Measurements from ENCODE around the gene INPP4B. TPM values are rescaled to one million over a fixed set of nuclear protein-coding genes. Genes with fewer than 3 reads are reported as not detected.

Gene INPP4B
- total RNA-seq, 2 experiments from 2014 or later = 35.4 to 43.0 TPM

DNA sequence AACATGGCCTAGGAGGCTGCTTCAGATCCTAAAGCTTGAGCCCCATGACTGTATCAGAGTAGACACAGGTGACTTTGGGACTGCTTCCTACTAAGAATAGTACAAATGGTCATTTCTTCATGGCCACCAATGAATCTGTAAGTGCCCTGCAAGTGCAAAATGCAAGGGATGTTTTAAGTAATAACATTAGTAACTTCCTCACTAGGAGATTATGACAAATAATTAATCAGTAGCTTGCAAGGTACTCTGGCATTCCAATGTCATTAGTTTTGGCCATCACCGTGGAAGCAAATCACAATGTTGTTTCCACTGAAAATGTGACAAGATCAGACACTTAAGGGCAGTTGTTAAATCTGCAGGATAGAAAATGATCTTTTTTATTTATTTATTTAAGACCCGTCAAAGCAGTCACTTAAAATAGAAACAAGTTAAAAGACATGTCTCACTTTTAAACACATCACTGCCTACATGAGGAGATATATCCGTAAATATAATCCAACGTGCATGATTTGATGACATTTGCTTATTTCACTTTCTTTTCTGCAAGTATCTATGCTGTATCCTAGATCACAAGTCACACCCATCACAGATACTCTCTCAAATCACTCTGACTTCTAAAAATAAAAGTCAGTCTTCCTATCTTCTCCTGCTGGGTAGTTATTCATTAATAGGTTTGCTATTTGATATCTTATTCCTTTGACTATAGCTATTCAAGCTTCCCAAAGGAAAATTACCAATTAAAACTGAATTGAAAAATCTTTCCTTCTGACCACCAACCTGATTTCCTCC, 809.1 kb downstream of the INPP4B start:
- POLR2A ChIA-PET = no interaction called here
- Mint-ChIP-seq H3K27ac (no peak overlapping the region), H3K9me3 (no peaks in the 10 kb centered on the region)

GRCh38 chr4:142035566-142035965, 810.5 kb downstream of the INPP4B start:
- no peak overlapping the region for H3K4me3 Mint-ChIP-seq
- POLR2A ChIA-PET = no interaction called here
- H3K9me3 Mint-ChIP-seq = no peaks in the 10 kb centered on the region
- H3K4me1 Mint-ChIP-seq = peaks cover 8% of the 10 kb centered on the region
- no peak for DNase-seq
- H3K36me3 Mint-ChIP-seq = peaks cover 6% of the 10 kb centered on the region
- no peaks in the 10 kb centered on the region for H3K27me3 Mint-ChIP-seq
- no peak overlapping the region for H3K27ac Mint-ChIP-seq
- no peak for ATAC-seq (ENCODE audit: low read depth)

More for the DNA sequence above, 809.1 kb downstream of the INPP4B start:
- Mint-ChIP-seq H3K4me1 (peaks cover 11% of the 10 kb centered on the region), H3K4me3 (no peak overlapping the region), H3K27me3 (no peaks in the 10 kb centered on the region), H3K36me3 (peaks cover 6% of the 10 kb centered on the region)
- DNase-seq (no peak), ATAC-seq (ENCODE audit: low read depth) (no peak)

DNA sequence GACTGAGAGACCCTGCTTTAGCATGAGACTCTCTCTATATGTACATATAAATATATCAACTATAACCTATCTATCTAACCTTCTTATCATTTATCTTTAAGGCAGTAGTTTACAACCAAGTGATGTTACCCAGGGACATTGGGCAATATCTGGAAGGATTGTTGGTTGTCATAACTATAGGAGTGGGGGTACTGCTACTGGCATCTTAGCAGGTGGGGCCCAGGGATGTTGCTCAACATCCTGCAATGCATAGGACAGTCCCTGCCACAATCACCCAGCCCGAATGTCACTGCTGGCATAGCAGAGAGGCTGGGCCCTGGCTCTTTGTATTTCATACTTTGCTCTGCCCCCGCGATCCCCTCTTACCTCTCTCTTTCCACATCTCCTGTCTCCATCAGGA, 812.0 kb downstream of the INPP4B start:
- Mint-ChIP-seq H3K27me3 (no peaks in the 10 kb centered on the region), H3K4me1 (peaks cover 7% of the 10 kb centered on the region), H3K9me3 (no peaks in the 10 kb centered on the region), H3K4me3 (no peak overlapping the region), H3K36me3 (peaks cover 8% of the 10 kb centered on the region), H3K27ac (no peak overlapping the region)
- DNase-seq (no peak), ATAC-seq (ENCODE audit: low read depth) (no peak)
- POLR2A ChIA-PET = no interaction called here

DNA sequence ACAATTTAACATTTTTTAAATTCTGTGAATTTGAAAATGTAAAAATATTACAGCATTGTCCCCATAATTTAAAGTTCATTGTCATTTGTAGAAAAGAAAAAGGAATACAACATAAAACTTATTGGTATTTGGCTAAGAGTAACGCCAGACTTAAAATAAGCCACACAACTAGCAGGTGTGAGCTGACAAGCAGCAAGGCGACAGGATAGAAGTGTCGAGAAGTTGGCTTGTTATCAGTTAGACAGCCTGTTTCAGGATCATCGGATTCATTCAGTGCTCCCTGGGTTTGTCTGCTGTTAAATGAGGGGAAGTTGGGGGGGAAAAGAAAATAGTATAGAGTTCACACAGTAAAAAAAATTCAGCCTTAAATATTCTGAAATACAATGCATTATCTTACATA, 816.1 kb downstream of the INPP4B start:
- no peak overlapping the region for H3K27ac Mint-ChIP-seq
- DNase-seq = no peak
- H3K4me1 Mint-ChIP-seq = no peaks in the 10 kb centered on the region

DNA sequence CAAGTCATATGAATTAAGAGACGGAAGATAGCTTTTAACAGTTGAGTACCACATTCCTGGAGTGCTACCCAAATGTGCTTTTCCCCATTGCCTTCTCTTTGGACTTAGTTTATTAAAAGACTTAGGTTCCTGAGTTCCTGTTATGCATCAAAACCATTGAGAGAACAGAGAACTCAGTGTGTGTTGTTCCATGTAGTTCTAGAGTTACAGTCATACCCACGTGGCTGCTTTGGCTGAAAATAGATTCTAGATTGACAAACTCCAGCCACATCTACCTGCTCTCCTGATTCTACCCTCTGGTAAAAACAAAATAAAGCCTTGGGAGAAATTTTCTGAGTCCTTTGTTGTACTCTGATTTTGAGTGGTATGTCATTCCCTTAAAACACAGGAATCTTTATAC, 824.3 kb downstream of the INPP4B start:
- Mint-ChIP-seq H3K4me3 (no peak overlapping the region), H3K4me1 (no peaks in the 10 kb centered on the region), H3K36me3 (peaks cover 2% of the 10 kb centered on the region), H3K9me3 (no peaks in the 10 kb centered on the region), H3K27ac (no peak overlapping the region), H3K27me3 (no peaks in the 10 kb centered on the region)
- no peak for DNase-seq
- POLR2A ChIA-PET = no interaction called here
- no peak for ATAC-seq (ENCODE audit: low read depth)

More for the DNA sequence above, 816.1 kb downstream of the INPP4B start:
- H3K36me3 Mint-ChIP-seq = peaks cover 19% of the 10 kb centered on the region
- POLR2A ChIA-PET = no interaction called here
- H3K4me3 Mint-ChIP-seq = no peak overlapping the region
- no peaks in the 10 kb centered on the region for H3K27me3 Mint-ChIP-seq
- H3K9me3 Mint-ChIP-seq = no peaks in the 10 kb centered on the region
- no peak for ATAC-seq (ENCODE audit: low read depth)

GRCh38 chr4:142021181-142021580, 824.9 kb downstream of the INPP4B start:
- Mint-ChIP-seq H3K27me3 (no peaks in the 10 kb centered on the region), H3K4me1 (no peaks in the 10 kb centered on the region), H3K4me3 (no peak overlapping the region), H3K9me3 (no peaks in the 10 kb centered on the region), H3K36me3 (peaks cover 2% of the 10 kb centered on the region), H3K27ac (no peak overlapping the region)
- ATAC-seq (ENCODE audit: low read depth) = no peak
- no peak for DNase-seq
- POLR2A ChIA-PET = no interaction called here

GRCh38 chr4:142016031-142016430, 830.1 kb downstream of the INPP4B start:
- Mint-ChIP-seq H3K9me3 (peaks cover 3% of the 10 kb centered on the region), H3K36me3 (peaks cover 2% of the 10 kb centered on the region), H3K4me1 (no peaks in the 10 kb centered on the region), H3K4me3 (no peak overlapping the region), H3K27me3 (peaks cover 3% of the 10 kb centered on the region), H3K27ac (no peak overlapping the region)
- POLR2A ChIA-PET = no interaction called here
- ATAC-seq (ENCODE audit: low read depth) (no peak), DNase-seq (no peak)

GRCh38 chr4:142009751-142010150, 836.4 kb downstream of the INPP4B start:
- ATAC-seq (ENCODE audit: low read depth) (no peak), DNase-seq (no peak)
- POLR2A ChIA-PET = interaction anchor here (0.8 kb wide), 1 partner anchor 11 kb away, joined by 4 read pairs; no protein-coding TSS in a partner anchor
- Mint-ChIP-seq H3K27ac (no peak overlapping the region), H3K36me3 (no peaks in the 10 kb centered on the region), H3K4me3 (no peak overlapping the region), H3K4me1 (no peaks in the 10 kb centered on the region), H3K27me3 (peaks cover 15% of the 10 kb centered on the region), H3K9me3 (peaks cover 12% of the 10 kb centered on the region)

DNA sequence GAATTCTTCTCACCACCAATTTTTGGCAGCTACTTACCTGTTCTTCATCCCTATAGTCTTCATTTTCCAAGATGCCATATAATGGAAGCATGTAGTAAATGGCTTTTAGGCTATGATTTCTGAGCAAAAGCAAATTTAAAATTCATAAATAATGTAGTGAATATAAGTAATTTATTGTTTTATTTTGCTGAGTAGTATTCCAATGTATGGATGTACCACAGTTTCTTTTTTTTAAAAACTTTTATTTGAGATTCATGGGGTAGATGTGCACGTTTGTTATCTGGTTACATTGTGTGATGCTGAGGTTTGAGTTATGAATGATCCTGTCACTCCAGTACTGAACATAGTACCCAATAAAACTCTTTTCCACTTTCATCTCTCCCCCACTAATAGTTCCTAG, 840.6 kb downstream of the INPP4B start:
- no peak for DNase-seq
- H3K36me3 Mint-ChIP-seq = no peaks in the 10 kb centered on the region
- POLR2A ChIA-PET = no interaction called here
- no peak overlapping the region for H3K27ac Mint-ChIP-seq
- peaks cover 8% of the 10 kb centered on the region for H3K9me3 Mint-ChIP-seq
- no peak overlapping the region for H3K4me3 Mint-ChIP-seq
- peaks cover 12% of the 10 kb centered on the region for H3K27me3 Mint-ChIP-seq
- ATAC-seq (ENCODE audit: low read depth) = no peak
- H3K4me1 Mint-ChIP-seq = no peaks in the 10 kb centered on the region

DNA sequence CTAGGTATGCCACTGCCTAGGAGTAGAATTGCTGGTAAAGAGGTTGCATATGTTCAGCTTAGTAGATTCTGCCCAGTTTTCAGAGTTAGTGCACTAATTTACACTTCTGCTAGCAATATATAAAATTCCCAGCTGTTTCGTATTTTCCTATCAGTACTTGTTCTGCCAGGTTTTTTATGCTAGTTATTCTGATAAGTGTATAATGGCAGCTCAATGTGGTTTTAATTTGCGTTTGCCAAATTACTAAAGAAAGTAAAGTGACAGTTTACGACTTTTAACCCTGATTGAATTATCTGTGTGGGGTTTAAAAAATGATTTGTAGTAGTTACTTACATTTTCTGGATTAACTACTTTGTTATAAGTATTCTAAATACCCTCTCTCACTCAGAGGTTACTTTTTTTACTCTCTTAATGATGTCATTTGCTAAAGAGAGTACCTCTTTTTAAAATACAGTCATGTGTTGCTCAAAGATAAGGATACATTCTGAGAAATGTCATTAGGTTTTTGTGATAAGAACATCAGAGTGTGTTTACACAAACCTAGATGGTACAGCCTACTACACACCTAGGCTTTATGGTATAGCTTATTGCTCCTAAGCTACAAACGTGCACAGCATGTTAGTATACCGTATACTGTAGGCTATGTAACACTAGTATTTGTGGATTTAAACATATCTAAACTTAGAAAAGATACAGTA, 846.5 kb downstream of the INPP4B start:
- H3K36me3 Mint-ChIP-seq = no peaks in the 10 kb centered on the region
- H3K4me3 Mint-ChIP-seq = no peak overlapping the region
- no peaks in the 10 kb centered on the region for H3K4me1 Mint-ChIP-seq
- DNase-seq = no peak
- POLR2A ChIA-PET = interaction anchor here (0.6 kb wide), 1 partner anchor 10 kb away, joined by 4 read pairs; no protein-coding TSS in a partner anchor
- H3K27me3 Mint-ChIP-seq = no peaks in the 10 kb centered on the region
- H3K27ac Mint-ChIP-seq = no peak overlapping the region
- peaks cover 2% of the 10 kb centered on the region for H3K9me3 Mint-ChIP-seq
- no peak for ATAC-seq (ENCODE audit: low read depth)

DNA sequence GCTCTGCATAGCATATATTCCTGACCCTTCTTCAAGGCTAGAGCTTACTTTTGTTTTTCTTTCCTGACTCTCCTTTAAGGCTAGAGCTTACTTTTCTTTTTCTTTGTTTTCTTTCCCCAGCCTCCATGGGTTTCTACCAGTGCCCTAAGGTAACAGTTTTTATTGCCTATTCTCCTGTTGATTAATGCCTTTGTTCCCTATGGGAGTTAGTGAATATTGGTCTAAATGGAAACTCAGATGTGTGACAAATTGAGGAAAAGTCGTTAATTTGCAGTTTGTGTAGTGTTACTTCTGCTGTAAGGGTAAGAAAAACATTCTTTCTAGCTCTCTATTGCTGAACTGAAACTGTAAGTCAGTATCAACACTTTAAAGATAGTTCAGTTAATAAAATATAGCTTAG, 851.0 kb downstream of the INPP4B start:
- no peak for DNase-seq
- no peaks in the 10 kb centered on the region for H3K36me3 Mint-ChIP-seq
- ATAC-seq (ENCODE audit: low read depth) = no peak
- H3K27me3 Mint-ChIP-seq = no peaks in the 10 kb centered on the region
- H3K4me3 Mint-ChIP-seq = no peak overlapping the region
- H3K9me3 Mint-ChIP-seq = peaks cover 6% of the 10 kb centered on the region
- H3K27ac Mint-ChIP-seq = no peak overlapping the region
- no peaks in the 10 kb centered on the region for H3K4me1 Mint-ChIP-seq
- POLR2A ChIA-PET = no interaction called here

- H3K27me3 Mint-ChIP-seq = no peaks in the 10 kb centered on the region
- no peak for DNase-seq
- POLR2A ChIA-PET = no interaction called here
- ATAC-seq (ENCODE audit: low read depth) = no peak
- no peaks in the 10 kb centered on the region for H3K36me3 Mint-ChIP-seq
- no peaks in the 10 kb centered on the region for H3K9me3 Mint-ChIP-seq
- H3K4me1 Mint-ChIP-seq = no peaks in the 10 kb centered on the region
- H3K4me3 Mint-ChIP-seq = no peak overlapping the region
- H3K27ac Mint-ChIP-seq = no peak overlapping the region
Measured at GRCh38 chr4:141977433-141977832, 868.7 kb downstream of the INPP4B start.

All from activated naive CD8-positive, alpha-beta T cell treated with anti-CD3 and anti-CD28 coated beads, Interleukin-2, amount 10 ng/mL, durations not matched to agents 7 days and 5 days (primary cell).